Epithelial cell of alveolus of lung (primary cell): ENCODE results near the gene TAF7. TPM values are rescaled to one million over a fixed set of nuclear protein-coding genes. Genes with fewer than 3 reads are reported as not detected.

Experiments used
- total RNA-seq: library from RNA; depleted of rRNA; stranded (reverse); fragments of >200 nt; gene quantifications from 2 replicates; pipeline ENCODE4 v1.2.1, GENCODE V29; 2015

Gene TAF7, protein sequence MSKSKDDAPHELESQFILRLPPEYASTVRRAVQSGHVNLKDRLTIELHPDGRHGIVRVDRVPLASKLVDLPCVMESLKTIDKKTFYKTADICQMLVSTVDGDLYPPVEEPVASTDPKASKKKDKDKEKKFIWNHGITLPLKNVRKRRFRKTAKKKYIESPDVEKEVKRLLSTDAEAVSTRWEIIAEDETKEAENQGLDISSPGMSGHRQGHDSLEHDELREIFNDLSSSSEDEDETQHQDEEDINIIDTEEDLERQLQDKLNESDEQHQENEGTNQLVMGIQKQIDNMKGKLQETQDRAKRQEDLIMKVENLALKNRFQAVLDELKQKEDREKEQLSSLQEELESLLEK
- 45.3 and 69.6 TPM in 2 replicates for total RNA-seq

DNA sequence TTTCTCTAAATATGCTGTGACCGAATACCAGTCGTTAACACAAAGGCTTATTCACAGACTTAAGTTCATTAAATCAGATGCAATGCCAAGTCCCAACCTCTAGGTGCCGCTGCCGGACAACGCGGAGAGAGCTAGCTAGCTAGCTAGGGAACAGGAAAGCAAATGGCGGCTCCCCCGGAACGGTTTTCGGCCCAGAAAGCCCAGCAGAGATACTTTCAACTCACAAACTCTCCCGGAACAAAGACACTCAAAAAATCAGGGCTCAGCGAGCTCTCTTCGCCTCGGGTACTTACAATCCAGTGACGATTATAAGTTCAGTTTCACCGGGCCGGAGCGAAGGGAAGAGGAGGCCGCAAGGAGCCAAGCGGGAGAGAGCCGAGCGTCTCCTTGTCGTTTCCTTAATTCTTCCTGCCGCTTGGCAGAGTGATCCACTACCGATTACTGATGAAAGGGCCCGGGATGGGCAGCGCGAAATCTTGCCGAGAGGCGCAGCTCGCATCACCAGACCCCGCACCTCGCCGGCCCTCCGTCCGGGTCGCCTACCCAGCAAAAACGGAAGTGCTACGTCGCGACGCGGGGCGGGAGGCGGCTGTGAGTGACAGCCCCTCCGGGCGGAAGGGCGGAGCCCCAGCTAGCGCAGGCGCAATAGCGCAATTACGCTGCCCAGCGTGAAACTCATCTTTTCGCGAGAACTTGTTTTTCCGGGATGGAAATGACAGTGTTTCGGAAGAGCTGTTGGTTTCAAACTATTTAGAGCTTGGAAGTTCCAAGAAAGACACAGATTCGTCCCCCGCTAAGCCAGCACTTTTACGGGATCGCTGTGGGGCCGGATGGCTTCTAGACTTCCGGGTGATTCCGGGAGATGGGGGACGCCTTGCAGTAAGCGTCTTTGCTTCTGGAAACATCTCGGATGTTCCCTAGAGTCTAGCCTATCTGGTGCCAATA is at the start of gene TAF7:
TAF7 (minus strand) TSS at position 560 of the 945 bp plus-strand sequence. CDS start 740 bp downstream, outside the sequence.

DNA sequence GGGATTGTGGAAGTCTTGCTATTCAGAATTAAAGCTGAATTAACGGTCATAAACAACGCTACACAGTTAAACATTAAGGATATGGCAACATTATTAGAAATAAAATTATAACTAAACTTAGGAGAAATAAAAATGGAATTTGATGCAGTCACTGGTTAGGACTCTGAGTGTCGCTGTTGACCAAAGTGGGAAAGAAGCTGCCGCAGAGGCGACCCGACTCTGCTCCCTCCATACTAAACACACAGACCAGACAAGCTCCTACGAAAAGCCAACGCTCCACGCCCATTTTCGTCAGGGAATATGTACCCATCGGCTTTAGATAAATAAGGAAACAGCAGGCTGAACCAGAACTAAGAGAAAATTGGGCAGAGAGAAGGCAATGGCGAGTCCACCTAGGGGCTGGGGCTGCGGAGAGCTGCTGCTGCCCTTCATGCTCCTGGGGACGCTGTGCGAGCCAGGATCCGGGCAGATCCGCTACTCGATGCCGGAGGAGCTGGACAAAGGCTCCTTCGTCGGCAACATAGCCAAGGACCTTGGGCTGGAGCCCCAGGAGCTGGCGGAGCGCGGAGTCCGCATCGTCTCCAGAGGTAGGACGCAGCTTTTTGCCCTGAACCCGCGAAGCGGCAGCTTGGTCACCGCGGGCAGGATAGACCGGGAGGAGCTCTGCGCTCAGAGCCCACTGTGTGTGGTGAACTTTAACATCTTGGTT is 43.5 kb upstream of the TAF7 start, which contains the start of gene PCDHGA5:
PCDHGA5 (plus strand) TSS at position 211 of the 709 bp plus-strand sequence; CDS start at position 380, 169 bp downstream.

DNA sequence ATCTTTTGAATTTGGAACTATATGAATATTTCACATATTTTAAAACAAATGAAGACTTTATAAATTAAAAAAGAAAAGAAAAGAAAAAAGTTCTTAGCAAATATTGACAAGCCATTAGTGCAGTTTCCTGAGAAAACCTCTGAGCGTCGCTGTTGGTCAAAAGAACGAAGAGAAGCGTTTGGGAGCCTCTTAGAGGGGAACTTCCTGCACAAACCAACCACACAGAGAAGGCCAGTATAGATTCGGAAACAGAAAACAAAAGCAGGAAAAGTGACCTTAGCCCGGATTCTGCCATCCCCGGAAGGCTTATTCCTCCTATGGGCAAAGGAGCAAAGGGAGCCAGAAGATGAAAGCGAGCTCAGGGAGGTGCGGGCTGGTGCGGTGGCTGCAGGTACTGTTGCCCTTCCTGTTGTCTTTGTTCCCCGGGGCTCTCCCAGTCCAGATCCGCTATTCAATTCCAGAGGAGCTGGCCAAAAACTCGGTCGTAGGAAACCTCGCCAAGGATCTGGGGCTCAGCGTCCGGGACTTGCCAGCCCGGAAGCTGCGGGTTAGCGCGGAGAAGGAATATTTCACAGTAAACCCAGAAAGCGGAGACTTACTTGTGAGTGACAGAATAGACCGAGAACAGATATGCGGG is 39.3 kb upstream of the TAF7 start, which contains the start of gene PCDHGB2:
PCDHGB2 (plus strand) TSS at position 205 of the 637 bp plus-strand sequence; CDS start at position 347, 142 bp downstream.

DNA sequence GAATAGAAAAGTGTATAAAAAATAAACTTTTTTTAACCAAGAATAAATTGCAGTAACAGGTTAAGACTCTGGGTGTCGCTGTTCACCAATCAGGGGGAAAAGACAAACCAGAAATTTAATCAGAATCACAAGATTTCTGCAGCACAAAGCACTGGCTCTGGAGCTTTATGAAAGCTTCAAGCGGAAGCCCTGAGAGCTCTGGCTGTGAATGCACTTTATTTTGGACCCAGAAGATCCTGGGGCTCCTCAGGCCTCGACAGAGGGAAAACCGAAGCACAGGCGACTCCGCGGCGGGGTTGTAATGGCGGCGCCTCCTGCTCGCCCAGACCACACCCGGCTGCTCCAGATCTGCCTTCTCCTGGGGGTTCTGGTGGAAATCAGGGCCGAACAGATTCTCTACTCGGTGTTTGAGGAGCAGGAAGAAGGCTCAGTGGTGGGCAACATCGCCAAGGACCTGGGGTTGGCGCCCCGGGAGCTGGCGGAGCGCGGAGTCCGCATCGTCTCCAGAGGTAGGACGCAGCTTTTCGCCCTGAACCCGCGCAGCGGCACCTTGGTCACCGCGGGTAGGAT is 34.4 kb upstream of the TAF7 start, which contains the start of gene PCDHGA4:
PCDHGA4 (plus strand) TSS at position 122 of the 570 bp plus-strand sequence; CDS start at position 209, 87 bp downstream.

DNA sequence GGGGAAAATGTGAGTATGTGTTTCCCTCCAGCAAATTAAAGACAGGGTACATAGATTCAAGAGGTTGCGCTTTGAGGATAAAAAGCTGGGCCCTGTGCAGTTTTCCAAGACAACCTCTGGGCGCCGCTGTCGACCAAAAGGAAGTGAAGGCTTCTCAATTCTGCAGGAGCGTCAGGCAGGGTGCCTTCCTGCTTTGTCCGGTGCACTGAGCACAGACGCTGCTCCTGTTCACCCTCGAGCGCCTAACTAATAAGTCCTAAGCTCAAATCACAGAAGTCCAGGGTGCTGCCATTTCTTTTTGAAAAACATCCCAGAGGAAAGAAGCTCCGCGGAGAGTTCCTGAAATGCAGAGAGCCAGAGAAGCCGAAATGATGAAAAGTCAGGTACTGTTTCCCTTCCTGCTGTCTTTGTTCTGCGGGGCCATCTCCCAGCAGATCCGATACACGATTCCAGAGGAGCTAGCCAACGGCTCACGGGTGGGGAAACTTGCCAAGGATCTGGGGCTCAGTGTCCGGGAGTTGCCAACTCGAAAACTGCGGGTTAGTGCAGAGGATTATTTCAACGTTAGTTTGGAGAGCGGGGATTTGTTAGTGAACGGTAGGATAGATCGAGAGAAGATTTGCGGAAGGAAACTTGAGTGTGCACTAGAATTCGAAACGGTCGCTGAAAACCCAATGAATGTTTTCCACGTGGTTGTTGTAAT is 29.5 kb upstream of the TAF7 start, which contains the start of gene PCDHGB1:
PCDHGB1 (plus strand) TSS at position 183 of the 703 bp plus-strand sequence; CDS start at position 345, 162 bp downstream.

DNA sequence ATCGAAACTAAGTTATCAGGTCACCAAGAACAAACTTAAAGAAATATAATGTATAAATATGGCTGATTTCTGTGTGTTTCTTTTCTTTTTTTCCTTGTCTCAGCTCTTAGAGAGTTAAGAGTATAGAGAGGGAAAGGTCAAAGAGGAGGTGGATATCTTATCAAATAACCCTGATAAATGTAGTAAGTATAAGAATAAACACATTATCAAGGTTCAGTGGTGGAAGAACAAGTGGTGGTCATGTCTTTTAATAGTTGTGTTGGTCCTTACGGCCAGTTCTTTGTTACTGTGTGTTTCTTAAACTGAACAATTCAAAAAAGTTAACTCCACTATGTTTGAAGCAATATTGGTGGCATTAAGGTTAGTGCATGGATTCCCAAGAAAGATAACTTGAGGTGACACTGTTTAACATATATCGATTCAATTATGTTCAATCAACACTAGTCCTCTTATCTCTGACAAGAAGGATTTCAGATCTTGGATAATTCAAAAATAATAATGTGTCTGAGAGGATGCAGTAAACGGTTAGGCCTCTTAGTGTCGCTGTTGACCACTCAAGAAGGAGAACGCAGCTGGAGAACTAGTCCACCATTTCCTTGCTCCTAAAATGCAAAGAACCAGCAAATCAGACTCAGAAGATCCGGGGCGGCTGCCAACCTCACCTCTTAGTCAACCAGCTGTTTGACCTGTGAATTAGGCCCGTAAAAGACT is 22.8 kb upstream of the TAF7 start, which contains the start of gene PCDHGA3:
PCDHGA3 (plus strand) TSS at position 588 of the 711 bp plus-strand sequence. CDS start 205 bp downstream, outside the sequence.

DNA sequence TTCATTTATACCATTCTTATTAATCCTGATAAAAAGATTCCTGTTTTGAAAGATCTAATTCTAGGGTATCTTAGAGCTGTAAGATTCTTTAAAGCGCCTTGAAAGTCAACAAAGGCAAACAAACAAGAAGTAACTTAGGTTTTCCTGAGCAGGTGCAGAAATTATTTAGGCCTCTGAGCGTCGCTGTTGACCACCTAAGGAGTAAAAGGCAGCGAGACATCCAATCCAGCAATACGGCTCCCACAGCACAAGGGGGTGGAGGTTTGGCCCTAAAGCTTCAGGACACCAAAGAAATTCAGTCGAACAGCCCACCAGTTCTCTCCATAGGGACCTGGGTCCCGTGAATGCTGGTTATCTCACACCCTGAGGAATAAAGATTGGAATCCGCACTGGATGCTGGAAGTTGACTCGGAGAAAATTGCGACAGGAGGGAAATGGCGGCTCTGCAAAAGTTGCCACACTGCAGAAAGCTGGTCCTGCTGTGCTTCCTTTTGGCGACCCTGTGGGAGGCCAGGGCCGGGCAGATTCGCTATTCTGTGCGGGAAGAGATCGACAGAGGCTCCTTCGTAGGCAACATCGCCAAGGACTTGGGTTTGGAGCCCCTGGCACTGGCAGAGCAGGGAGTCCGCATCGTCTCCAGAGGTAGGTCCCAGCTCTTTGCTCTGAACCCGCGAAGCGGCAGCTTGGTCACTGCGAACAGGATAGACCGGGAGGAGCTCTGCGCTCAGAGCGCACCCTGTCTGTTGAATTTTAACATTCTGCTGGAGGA is 18.1 kb upstream of the TAF7 start, which contains the start of gene PCDHGA2:
PCDHGA2 (plus strand) TSS at position 223 of the 769 bp plus-strand sequence.

DNA sequence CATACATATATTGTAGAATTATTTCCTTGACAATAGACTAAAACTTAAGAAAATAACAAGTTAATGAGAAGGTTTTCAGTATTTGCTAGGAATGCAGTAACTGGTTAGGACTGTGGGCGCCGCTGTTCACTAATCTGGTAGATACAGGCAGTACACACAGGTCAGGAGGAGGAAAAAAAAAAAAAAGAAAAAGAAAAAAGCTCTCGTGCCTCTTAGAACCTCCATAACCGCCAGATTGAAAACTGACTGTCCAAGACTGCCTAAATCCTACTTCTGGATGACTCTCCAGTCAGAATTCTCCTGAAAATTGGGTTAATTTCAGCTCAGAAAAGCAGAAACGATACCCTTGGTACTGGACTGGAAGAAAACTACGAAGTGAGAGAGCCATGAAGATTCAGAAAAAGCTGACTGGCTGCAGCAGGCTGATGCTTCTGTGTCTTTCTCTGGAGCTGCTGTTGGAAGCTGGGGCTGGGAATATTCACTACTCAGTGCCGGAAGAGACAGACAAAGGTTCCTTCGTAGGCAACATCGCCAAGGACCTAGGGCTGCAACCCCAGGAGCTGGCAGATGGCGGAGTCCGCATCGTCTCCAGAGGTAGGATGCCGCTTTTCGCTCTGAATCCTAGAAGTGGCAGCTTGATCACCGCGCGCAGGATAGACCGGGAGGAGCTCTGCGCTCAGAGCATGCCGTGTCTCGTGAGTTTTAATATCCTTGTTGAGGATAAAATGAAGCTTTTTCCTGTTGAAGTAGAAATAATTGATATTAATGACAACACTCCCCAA is 9.9 kb upstream of the TAF7 start, which contains the start of gene PCDHGA1:
PCDHGA1 (plus strand) TSS at position 216 of the 782 bp plus-strand sequence.

DNA sequence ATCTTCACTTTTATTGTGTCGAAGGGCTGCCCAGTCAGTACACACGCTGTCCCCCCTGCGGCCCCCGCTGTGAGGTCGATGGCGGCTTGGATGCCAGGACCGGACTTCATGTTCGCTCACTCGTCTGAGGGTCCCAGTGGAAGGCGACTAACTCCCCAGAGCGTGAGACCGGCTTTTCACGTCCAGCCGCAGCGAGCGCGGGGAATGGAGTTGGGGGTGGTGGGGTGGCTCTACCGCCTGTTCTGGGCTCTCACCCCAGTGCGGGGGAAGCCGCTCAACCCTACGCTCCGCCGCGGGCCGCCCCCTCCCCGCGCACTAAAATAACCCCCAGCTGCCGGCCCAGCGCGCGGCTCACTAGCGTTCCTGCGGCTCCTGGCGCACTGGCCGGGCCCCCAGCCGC is 16.8 kb downstream of the TAF7 start, which contains the start of gene SLC25A2:
SLC25A2 (minus strand) TSS at position 294 of the 400 bp plus-strand sequence; CDS start at position 110, 184 bp downstream.

Other genes starting within 250 kb of the TAF7 start
- under 0.01 and 1.2 TPM in 2 replicates for gene PCDHB2, start 226.2 kb downstream of the TAF7 start, total RNA-seq
- 0.13 and 0.16 TPM in 2 replicates for gene PCDHB3, start 220.3 kb downstream of the TAF7 start, total RNA-seq
- gene PCDHB4, start 199.0 kb downstream of the TAF7 start, total RNA-seq = under 0.01 TPM in 1 of 2 replicates, not detected in the other
- 0.39 and 1.3 TPM in 2 replicates for gene PCDHB5, start 185.6 kb downstream of the TAF7 start, total RNA-seq
- 0.64 TPM in 1 of 2 replicates, not detected in the other for gene PCDHB6, start 170.7 kb downstream of the TAF7 start, total RNA-seq
- under 0.01 and 1.9 TPM in 2 replicates for gene PCDHB7, start 148.1 kb downstream of the TAF7 start, total RNA-seq
- not detected in 2 replicates for gene PCDHB8, start 143.0 kb downstream of the TAF7 start, total RNA-seq
- gene PCDHB16, start 138.4 kb downstream of the TAF7 start, total RNA-seq = 0.08 and 0.13 TPM in 2 replicates
- gene PCDHB9, start 133.6 kb downstream of the TAF7 start, total RNA-seq = 0.08 TPM in 1 of 2 replicates, not detected in the other
- 0.13 and 0.24 TPM in 2 replicates for gene PCDHB10, start 128.4 kb downstream of the TAF7 start, total RNA-seq
- gene PCDHB11, start 121.2 kb downstream of the TAF7 start, total RNA-seq = 0.13 and 1.7 TPM in 2 replicates
- gene PCDHB12, start 112.1 kb downstream of the TAF7 start, total RNA-seq = 0.08 TPM in 1 of 2 replicates, not detected in the other
- gene PCDHB13, start 106.9 kb downstream of the TAF7 start, total RNA-seq = 0.26 and 1.0 TPM in 2 replicates
- gene PCDHB14, start 97.4 kb downstream of the TAF7 start, total RNA-seq = 1.4 TPM in 1 of 2 replicates, not detected in the other
- under 0.01 and 0.48 TPM in 2 replicates for gene PCDHB15, start 75.4 kb downstream of the TAF7 start, total RNA-seq
- not detected in 2 replicates for gene SLC25A2, start 16.7 kb downstream of the TAF7 start, total RNA-seq
- gene PCDHGA1, start 9.7 kb upstream of the TAF7 start, total RNA-seq = 0.13 and 0.64 TPM in 2 replicates
- gene PCDHGA2, start 18.0 kb upstream of the TAF7 start, total RNA-seq = 0.39 and 3.8 TPM in 2 replicates
- gene PCDHGA3, start 23.0 kb upstream of the TAF7 start, total RNA-seq = 0.65 and 0.72 TPM in 2 replicates
- 0.39 and 2.2 TPM in 2 replicates for gene PCDHGB1, start 29.3 kb upstream of the TAF7 start, total RNA-seq
- 0.78 and 6.0 TPM in 2 replicates for gene PCDHGA4, start 34.2 kb upstream of the TAF7 start, total RNA-seq
- 0.39 and 3.0 TPM in 2 replicates for gene PCDHGB2, start 39.2 kb upstream of the TAF7 start, total RNA-seq
- gene PCDHGA5, start 43.4 kb upstream of the TAF7 start, total RNA-seq = 0.13 and 1.3 TPM in 2 replicates
- gene PCDHGB3, start 49.5 kb upstream of the TAF7 start, total RNA-seq = 0.39 and 6.1 TPM in 2 replicates
- 1.0 and 3.0 TPM in 2 replicates for gene PCDHGA6, start 53.1 kb upstream of the TAF7 start, total RNA-seq
- 0.65 and 4.0 TPM in 2 replicates for gene PCDHGA7, start 62.0 kb upstream of the TAF7 start, total RNA-seq
- 3.7 and 9.3 TPM in 2 replicates for gene PCDHGB4, start 66.9 kb upstream of the TAF7 start, total RNA-seq
- gene PCDHGA8, start 71.8 kb upstream of the TAF7 start, total RNA-seq = 0.65 and 1.2 TPM in 2 replicates
- 7.6 and 13.0 TPM in 2 replicates for gene PCDHGB5, start 77.2 kb upstream of the TAF7 start, total RNA-seq
- 1.4 and 7.8 TPM in 2 replicates for gene PCDHGA9, start 82.0 kb upstream of the TAF7 start, total RNA-seq
- 1.2 and 5.7 TPM in 2 replicates for gene PCDHGB6, start 87.2 kb upstream of the TAF7 start, total RNA-seq
- gene PCDHGA10, start 92.2 kb upstream of the TAF7 start, total RNA-seq = 3.4 and 11.8 TPM in 2 replicates
- 7.2 and 23.6 TPM in 2 replicates for gene PCDHGB7, start 96.9 kb upstream of the TAF7 start, total RNA-seq
- gene PCDHGA11, start 100.3 kb upstream of the TAF7 start, total RNA-seq = 5.9 and 13.7 TPM in 2 replicates
- gene PCDHGA12, start 109.7 kb upstream of the TAF7 start, total RNA-seq = 10.2 and 17.4 TPM in 2 replicates
- 51.5 and 161 TPM in 2 replicates for gene PCDHGC3, start 155.2 kb upstream of the TAF7 start, total RNA-seq
- gene PCDHGC4, start 164.2 kb upstream of the TAF7 start, total RNA-seq = 0.13 and 3.1 TPM in 2 replicates
- 0.78 and 1.1 TPM in 2 replicates for gene PCDHGC5, start 168.3 kb upstream of the TAF7 start, total RNA-seq